Thymus (tissue), 11 donors: ENCODE measurements around the gene DUSP2. TPM values are rescaled to one million over a fixed set of nuclear protein-coding genes. Genes with fewer than 3 reads are reported as not detected.

Experiments
- DNase-seq, 9 donors: peaks; one replicate each; pipeline ENCODE4 v3.0.0-alpha.2; 2013; ENCODE audit warnings: low spot score in 9 of 9, low read depth in 6 of 9, missing footprints in 1 of 9
- H3K27ac ChIP-seq, 2 donors: one replicate each; pipeline ENCODE4 v1.5.1; 2013; ENCODE audit warnings: control low read depth in 1 of 2, low read depth in 1 of 2, low read length in 1 of 2, mild to moderate bottlenecking in 1 of 2, moderate library complexity in 1 of 2
- H3K27me3 ChIP-seq, 2 donors: one replicate each; pipeline ENCODE4 v1.5.1; 2013; ENCODE audit warnings: low read length in 1 of 2; ENCODE audit not compliant: control insufficient read depth in 2 of 2, insufficient read depth in 1 of 2
- H3K36me3 ChIP-seq, 2 donors: one replicate each; pipeline ENCODE4 v1.5.1; 2013; ENCODE audit warnings: low read length in 1 of 2, mild to moderate bottlenecking in 1 of 2, moderate library complexity in 1 of 2; ENCODE audit not compliant: control insufficient read depth in 2 of 2, insufficient read depth in 2 of 2
- H3K4me1 ChIP-seq, 2 donors: one replicate each; pipeline ENCODE4 v1.5.1; 2013; ENCODE audit warnings: low read length in 2 of 2; ENCODE audit not compliant: control insufficient read depth in 2 of 2, insufficient read depth in 2 of 2
- H3K4me3 ChIP-seq, 2 donors: one replicate each; pipeline ENCODE4 v1.5.1; 2013; ENCODE audit warnings: low read length in 2 of 2, control low read depth in 1 of 2, mild to moderate bottlenecking in 1 of 2
- H3K9me3 ChIP-seq, 2 donors: one replicate each; pipeline ENCODE4 v1.5.1; 2013; ENCODE audit warnings: low read length in 1 of 2, mild to moderate bottlenecking in 1 of 2; ENCODE audit not compliant: control insufficient read depth in 2 of 2, insufficient read depth in 1 of 2
- WGBS: extraction: QIAGEN DNeasy Blood & Tissue Kit; methylation state at CpG from one replicate; pipeline ENCODE4 v1.1.7; 2013; 5-methylcytosine and 5-hydroxymethylcytosine counted together
- polyA plus RNA-seq: library from polyadenylated mRNA; stranded (reverse); fragments of 200-250 nt; gene quantifications from one replicate; pipeline ENCODE4 v1.2.3, GENCODE V29; 2013
- total RNA-seq: library from RNA; stranded (reverse); fragments of 120-200 nt; gene quantifications from one replicate; pipeline ENCODE4 v1.2.4, GENCODE V29; 2013
- donor health status: healthy.

The DUSP2 gene
- total and polyA plus RNA-seq, 2 donors: 60.0 to 208 TPM

DNA sequence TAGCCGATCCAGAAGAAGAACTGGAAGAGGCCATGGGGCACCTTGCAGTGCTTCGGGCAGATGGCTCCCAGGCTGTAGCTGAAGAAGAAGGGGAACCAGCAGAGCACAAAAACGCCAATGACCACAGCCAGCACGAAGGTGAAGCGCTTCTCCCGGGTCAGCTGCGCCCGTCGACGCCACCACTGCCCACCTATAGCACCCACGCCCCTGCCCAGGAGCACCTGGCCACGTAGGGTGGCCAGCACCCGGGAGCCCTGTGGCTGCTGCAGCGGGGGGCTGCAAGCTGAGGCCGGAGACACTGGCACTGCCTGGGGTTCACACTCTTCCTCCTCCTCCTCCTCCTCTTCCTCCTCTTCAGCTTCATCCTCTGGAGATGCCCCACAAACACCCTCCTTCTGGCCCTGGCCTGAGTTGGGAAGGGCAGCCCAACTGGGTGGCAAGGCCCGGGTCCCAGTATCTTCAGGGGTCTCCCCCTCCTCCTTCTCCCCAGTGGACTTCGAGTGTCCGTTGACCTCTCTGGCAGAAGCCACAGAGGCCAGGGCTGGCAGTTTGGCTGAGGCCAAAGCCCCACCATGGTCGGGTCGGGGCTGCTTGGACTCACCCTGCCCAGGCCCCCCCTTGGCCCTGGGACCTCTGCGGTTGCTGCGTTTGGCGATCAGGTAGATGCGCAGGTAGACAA, 30.2 kb downstream of the DUSP2 start:
- 97% methylated on average over 24 of the region's 24 CpGs for WGBS
- Histone ChIP-seq H3K27me3 (peaks cover 21 to 71% of the 10 kb centered on the region in 2 donors), H3K4me3 (no peak overlapping the region)

DNA sequence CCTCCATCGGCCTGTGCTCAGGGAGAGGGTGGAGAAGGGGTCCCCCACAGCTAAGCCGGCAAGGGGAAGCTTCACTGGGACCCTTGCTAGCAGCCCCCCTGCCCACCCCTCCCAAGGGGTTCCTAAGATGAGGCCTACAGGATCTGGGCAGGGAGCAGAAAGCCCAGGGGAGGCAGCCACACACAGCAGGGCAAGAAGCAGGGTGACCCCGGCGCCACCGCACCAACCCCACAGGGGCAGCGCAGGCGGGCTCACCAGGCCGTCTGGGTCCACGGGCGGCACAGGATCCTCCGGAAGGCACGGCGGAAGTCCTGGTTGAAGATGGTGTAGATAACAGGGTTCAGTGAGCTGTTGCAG, 30.7 kb downstream of the DUSP2 start:
- no peak for DNase-seq
- H3K4me3 ChIP-seq: no peak overlapping the region
- no peaks in the 10 kb centered on the region for H3K36me3 ChIP-seq
- peaks cover 0 to 11% of the 10 kb centered on the region in 2 donors for H3K4me1 ChIP-seq
- 97% methylated on average over 13 of the region's 13 CpGs for WGBS
- H3K9me3 ChIP-seq: peaks cover 6 to 12% of the 10 kb centered on the region in 2 donors
- peaks cover 21 to 72% of the 10 kb centered on the region in 2 donors for H3K27me3 ChIP-seq
- no peak overlapping the region for H3K27ac ChIP-seq

More for the DNA sequence above, 30.2 kb downstream of the DUSP2 start:
- H3K9me3 ChIP-seq: peaks cover 6 to 12% of the 10 kb centered on the region in 2 donors
- no peak for DNase-seq
- H3K27ac ChIP-seq: no peak overlapping the region
- no peaks in the 10 kb centered on the region for H3K36me3 ChIP-seq
- peaks cover 0 to 11% of the 10 kb centered on the region in 2 donors for H3K4me1 ChIP-seq

DNA sequence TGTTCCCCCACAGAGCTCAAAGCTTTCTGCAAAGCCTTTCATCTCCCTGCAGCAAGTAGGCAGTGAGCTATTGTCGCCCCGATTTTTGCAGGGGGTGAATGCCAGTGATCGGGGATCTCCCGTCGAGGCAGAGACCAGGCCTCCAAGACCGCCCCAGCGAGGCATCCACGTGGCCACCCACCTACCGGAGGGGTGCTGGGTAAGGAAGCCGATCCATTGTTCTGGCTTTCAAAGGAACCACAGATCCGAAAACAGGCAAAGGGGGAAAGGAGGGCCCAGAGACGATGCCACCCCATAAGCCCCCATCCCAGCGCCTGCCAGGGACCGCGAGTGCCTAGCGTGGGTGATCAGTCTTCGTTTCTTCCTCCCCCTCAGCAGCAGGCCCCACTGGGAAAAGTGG, 31.3 kb downstream of the DUSP2 start:
- Histone ChIP-seq H3K4me1 (peaks cover 0 to 11% of the 10 kb centered on the region in 2 donors), H3K27me3 (peaks cover 21 to 74% of the 10 kb centered on the region in 2 donors), H3K36me3 (no peaks in the 10 kb centered on the region), H3K4me3 (no peak overlapping the region), H3K27ac (no peak overlapping the region), H3K9me3 (peaks cover 6 to 12% of the 10 kb centered on the region in 2 donors)
- WGBS: 94% methylated on average over 17 of the region's 17 CpGs
- DNase-seq: no peak

DNA sequence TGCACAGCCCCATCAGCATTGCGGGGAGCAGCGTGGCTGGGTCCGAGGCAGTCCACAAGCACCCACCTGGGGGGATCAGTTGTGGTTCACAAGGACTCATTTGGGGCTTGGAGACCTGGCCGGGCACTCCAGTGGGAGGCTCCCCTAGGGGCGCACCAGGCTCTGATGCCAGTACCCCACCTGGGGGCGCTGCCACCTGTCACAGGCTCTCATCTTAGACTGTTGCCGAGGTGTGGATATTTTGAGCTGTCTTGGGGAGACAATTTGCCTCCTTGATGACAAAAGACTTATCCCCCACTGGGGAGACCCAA, 31.9 kb downstream of the DUSP2 start:
- Histone ChIP-seq H3K4me3 (no peak overlapping the region), H3K9me3 (peaks cover 6 to 12% of the 10 kb centered on the region in 2 donors), H3K36me3 (no peaks in the 10 kb centered on the region), H3K4me1 (peaks cover 0 to 12% of the 10 kb centered on the region in 2 donors), H3K27ac (no peak overlapping the region), H3K27me3 (peaks cover 21 to 75% of the 10 kb centered on the region in 2 donors)
- WGBS: 96% methylated on average over 7 of the region's 7 CpGs
- no peak for DNase-seq

DNA sequence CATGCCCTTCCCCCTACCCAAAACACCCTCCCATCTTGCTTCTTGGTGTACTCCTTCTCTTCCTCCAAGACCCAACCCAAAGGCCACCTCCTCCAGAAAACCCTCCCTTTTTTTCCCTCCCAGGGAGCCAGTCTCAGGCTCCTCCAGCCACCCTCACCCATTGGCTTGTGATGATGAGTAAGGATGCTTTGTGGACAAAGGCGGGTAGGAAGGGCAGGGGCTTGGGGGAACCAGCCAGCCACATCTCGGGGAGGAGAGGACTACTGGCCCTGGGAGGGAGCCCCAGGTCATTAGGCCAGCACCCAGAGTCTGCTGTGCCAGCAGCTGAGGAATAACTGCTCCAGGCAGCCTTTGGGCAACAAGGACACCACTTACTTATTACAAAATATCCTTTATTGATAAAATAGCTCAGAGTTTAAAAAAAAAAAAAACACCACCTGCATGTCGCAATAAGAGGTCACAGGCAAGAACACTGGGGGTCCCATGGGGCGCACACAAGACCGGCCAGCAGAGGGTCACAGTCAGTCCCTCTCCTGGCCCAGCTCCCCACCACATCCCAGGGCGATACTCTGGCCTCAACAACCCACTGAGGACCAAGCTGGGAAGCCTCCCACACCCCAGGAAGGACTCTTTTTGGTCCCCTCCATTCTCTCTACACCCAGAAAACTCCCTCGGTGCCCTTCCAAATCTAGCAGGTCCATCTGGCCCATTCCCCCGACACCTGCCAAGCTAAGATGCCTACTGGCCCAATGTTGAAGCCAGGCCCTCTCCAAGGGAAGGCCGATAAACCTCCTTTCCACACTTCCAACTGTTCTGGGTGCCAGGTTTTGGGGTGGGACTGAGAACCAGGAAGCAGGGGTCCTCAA, 32.5 kb downstream of the DUSP2 start:
- 97% methylated on average over 9 of the region's 9 CpGs for WGBS
- H3K27ac ChIP-seq: no peak overlapping the region
- H3K4me3 ChIP-seq: no peak overlapping the region
- DNase-seq: no peak
- H3K9me3 ChIP-seq: peaks cover 6 to 12% of the 10 kb centered on the region in 2 donors
- peaks cover 0 to 15% of the 10 kb centered on the region in 2 donors for H3K4me1 ChIP-seq
- peaks cover 21 to 73% of the 10 kb centered on the region in 2 donors for H3K27me3 ChIP-seq
- no peaks in the 10 kb centered on the region for H3K36me3 ChIP-seq

DNA sequence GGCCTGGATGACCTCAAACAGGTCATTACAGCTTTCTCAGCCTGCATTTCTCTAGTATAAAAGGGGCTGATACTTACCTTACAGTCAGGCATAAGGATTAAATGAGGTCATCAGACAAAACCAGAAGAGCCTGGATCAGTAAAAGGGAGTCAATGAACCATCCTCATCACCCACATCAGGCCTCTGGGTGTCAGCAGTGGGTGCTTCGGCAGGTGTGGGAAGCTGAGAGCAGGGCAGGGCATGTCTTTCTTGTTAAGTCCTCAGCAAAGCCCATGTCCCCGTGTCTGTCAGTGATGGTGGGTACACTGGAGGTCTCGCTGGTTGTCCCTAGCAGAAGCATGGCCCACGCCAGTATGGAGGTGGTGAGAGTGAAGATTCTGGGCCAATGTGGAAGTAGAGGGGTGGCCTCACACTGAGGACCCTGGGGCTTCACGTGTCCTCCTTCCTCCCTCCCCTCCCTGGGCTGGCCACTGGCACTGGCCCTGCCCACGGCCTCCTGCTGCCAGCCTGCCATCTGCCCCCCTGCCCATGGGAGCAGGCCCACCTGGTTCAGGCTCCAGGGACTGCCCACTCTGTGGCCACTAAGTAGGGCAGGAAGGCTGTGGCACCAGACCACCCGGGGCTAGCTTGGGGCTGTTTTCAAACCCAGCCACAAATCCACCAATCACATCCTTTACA, 33.3 kb downstream of the DUSP2 start:
- peaks cover 19 to 71% of the 10 kb centered on the region in 2 donors for H3K27me3 ChIP-seq
- peaks cover 7 to 12% of the 10 kb centered on the region in 2 donors for H3K9me3 ChIP-seq
- H3K4me1 ChIP-seq: peaks cover 0 to 8% of the 10 kb centered on the region in 2 donors
- WGBS: 92% methylated on average over 7 of the region's 7 CpGs
- H3K36me3 ChIP-seq: no peaks in the 10 kb centered on the region
- H3K4me3 ChIP-seq: no peak overlapping the region
- DNase-seq: no peak
- no peak overlapping the region for H3K27ac ChIP-seq

DNA sequence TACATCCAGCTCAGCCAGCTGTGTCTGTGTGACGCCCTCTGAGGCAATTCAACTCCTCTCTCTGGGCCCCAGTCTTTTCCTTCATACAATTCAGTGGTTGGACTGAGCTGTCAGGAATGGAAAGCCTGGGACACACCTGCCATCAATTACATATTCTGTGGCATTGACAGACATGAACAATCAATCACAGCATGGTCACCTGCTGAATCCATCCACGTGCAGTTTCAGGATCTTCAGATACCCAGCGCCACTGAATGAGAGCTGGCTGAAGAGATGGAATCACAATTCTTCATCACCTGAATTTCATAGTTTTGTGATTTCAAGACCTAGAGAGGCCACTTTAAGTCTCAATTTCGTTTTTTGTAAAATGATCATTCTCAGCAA, 34.0 kb downstream of the DUSP2 start:
- WGBS: 92% methylated on average over 4 of the region's 4 CpGs
- Histone ChIP-seq H3K9me3 (peaks cover 7 to 12% of the 10 kb centered on the region in 2 donors), H3K27me3 (peaks cover 16 to 67% of the 10 kb centered on the region in 2 donors), H3K36me3 (no peaks in the 10 kb centered on the region), H3K4me3 (no peak overlapping the region), H3K4me1 (peaks cover 0 to 8% of the 10 kb centered on the region in 2 donors), H3K27ac (no peak overlapping the region)
- no peak for DNase-seq

DNA sequence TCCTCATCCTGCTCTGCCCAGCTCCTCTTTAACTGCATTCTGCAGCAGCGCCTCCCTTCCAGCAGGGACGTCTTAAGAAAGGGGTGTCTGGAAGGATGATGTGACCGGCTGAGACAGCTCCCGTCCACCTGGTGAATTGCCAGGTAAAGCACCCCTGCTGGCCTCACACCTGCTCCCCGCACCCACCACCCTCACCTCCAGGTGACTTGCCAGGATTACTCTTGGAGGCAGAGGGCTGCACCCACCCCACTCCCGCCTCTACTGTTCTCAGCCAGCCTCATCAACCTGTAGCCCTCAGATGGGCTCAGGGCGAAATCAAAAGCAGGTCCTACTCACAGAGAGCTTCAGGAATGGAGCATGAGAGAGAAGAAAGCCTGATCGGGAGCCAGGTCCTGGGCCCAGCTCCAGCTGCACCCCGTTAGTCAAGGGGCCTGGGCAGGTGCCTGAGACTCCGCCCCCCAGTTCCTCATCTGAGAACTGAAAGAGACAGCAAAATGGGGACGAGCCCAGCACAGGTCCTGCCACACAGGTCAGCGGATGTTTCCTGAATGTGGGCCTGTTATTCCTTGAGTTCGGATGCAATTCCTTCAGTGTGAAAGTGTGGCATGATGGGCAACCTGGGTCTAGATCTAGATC, 34.5 kb downstream of the DUSP2 start:
- no peak for DNase-seq
- WGBS: 91% methylated on average over 13 of the region's 13 CpGs
- Histone ChIP-seq H3K27me3 (peaks cover 12 to 61% of the 10 kb centered on the region in 2 donors), H3K4me3 (no peak overlapping the region), H3K27ac (no peak overlapping the region), H3K4me1 (peaks cover 0 to 8% of the 10 kb centered on the region in 2 donors), H3K36me3 (no peaks in the 10 kb centered on the region), H3K9me3 (peaks cover 5 to 12% of the 10 kb centered on the region in 2 donors)
